ENCODE measurements around the gene CFAP97D2.

GRCh38 chr13:114173745-114174144 lies 5.3 kb upstream of the CFAP97D2 start:
- TF ChIP-seq RAD21 (IDR thresholded peaks at IDR 0.05; ENCODE audit: low read depth), result no peak
- TF ChIP-seq REST (IDR thresholded peaks at IDR 0.05; ENCODE audit: low read depth), result no peak
- TF ChIP-seq FOXM1 (IDR thresholded peaks at IDR 0.05; ENCODE audit: borderline replicate concordance, low read depth), result no peak
- TF ChIP-seq TAF1 (IDR thresholded peaks at IDR 0.05; ENCODE audit: low read depth), result no peak
- TF ChIP-seq CREB1 (IDR thresholded peaks at IDR 0.05; ENCODE audit: low read depth), result no peak
- no peak for TF ChIP-seq YY1 (IDR thresholded peaks at IDR 0.05; ENCODE audit: low read depth)
- TF ChIP-seq EGR1 (IDR thresholded peaks at IDR 0.05), result no peak
- no peak for TF ChIP-seq TEAD4 (IDR thresholded peaks at IDR 0.05)
- TF ChIP-seq EP300 (IDR thresholded peaks at IDR 0.05; ENCODE audit: borderline replicate concordance), result no peak
- TF ChIP-seq NFIC (IDR thresholded peaks at IDR 0.05), result no peak
- TF ChIP-seq MAX (IDR thresholded peaks at IDR 0.05), result no peak
- TF ChIP-seq TCF12 (IDR thresholded peaks at IDR 0.05; ENCODE audit: low read depth), result no peak
- TF ChIP-seq CEBPB (IDR thresholded peaks at IDR 0.05), result no peak
- no peak for TF ChIP-seq ZBTB7A (IDR thresholded peaks at IDR 0.05; ENCODE audit: low read depth)

All from Ishikawa (cell line).